RPMI8226 (cell line): Measurements from ENCODE around the gene NDNF.

Source experiments
- DNase-seq: peaks from one replicate; pipeline ENCODE4 v3.0.0-alpha.2; 2015

The NDNF gene

DNA sequence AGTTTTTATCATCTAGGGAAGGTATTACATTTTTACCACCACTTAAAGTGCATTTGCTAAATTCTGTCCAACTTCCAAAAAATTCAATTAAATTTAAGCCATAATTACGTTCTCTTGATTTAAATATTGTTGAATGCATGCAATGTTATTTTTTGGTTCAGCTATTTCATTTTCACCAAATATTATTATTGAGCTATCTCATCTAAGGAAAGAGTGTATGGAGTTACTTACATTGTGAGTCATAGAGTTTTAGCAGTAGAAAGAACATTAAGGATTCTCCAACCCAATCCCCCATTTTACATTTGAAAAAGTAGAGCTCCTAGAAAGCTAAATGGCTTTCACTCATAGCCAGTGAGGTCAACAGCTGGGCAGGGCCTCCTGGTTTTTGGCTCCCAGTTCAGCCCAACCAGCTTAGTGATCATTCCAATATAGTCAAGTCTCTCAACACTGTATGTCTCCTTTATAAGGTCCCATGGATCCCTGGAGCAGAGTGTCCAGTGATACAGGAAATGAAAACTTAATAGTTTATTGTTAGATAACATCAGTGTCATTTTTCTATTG is 60.5 kb downstream of the NDNF start:
- no peak for DNase-seq

DNA sequence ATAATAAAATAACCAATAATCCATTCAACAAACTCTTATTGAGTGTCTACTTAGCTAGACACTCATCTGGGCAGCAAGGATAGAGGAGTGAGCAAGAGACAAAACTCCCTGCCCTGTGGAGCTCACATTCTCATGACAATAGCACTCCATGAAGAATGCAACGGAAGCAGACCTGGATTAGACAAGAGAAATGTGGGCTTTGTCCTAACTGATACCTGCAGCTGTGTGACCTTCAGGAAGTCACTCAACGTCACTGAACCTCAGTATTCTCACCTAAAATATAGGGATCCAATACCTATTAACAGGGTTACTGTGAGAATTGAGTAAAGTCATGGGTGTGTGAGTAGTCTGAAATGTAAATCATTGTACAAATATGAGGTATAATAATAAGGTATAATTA is 61.2 kb downstream of the NDNF start:
- DNase-seq: no peak

DNA sequence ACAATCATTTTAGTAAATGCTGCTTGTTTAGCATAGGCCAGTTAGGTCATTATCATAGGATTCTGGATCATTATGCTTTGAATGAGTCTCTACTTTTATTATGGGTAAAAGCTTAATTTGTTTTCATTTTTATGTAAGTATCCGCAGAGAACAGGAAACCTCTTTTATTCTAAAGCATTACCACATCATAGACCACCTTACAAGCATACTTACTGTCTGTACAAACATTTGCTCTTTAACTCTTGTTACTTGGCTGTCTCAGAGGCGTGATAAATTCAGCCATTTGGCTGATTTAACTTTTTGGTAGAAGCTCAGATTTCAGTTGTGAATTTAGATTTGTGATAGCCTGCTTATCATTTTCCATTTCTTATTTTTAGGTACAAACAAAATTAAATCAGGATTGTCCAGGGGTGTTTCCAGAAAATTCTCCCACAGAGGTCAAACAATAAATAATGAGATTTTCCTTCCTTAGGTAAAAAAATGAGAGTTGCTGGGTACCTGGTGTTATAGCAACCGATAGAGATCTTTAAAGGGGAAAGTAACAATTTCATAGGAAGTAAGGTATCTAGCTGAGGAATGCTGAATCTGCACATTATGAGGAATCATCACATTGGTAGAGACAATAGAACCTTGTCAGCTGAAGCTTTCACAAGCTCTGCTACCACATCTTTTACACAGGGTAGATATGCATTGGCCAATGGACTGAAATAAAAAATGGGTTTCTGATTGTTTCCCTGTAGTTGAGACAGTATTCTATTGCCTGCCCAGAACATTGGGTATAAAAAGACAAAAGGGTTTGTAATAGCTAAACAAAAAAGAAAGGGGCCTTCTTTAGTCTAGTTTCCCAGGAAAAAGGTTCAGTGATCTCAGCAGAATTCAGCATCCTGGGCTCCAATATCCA is 62.5 kb downstream of the NDNF start:
- DNase-seq: no peak

DNA sequence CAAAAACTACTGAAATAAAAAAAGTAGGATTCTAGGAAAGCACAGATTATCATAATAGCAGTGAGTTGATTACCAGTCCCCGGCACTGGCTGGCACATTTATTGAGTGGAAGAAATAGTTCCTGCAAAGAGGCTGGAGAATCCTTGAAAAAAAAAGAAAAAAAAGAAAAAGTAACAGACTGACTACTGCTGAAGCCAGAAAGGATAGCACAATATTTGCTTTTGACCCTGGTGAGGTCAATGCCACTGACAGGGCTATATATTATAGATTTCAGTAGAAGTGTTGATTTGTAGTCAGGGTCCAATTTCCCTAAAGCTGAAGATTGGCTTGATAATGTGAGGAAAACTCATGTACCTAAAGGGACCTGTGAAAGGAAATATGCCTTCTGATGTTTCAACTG is 64.7 kb downstream of the NDNF start:
- no peak for DNase-seq

DNA sequence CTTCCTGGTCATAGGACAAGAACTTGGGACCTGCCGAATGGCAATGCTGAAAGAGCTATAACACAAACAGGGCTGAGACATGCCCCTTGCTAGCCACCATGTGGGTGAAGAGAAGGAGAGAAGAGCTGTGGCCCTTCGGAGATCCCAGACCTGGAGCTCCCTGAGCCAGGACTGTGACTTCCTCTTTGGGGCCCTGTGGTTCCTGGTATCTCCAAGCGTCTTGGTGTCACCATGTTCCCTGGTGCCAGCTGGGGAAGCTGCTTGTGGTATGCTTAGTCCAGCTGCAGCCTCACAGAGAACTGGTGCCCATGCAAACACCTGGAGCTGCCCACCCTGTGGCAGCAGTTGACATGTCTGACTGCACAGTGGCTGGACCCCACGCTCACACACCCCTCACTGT is 68.5 kb downstream of the NDNF start:
- no peak for DNase-seq

DNA sequence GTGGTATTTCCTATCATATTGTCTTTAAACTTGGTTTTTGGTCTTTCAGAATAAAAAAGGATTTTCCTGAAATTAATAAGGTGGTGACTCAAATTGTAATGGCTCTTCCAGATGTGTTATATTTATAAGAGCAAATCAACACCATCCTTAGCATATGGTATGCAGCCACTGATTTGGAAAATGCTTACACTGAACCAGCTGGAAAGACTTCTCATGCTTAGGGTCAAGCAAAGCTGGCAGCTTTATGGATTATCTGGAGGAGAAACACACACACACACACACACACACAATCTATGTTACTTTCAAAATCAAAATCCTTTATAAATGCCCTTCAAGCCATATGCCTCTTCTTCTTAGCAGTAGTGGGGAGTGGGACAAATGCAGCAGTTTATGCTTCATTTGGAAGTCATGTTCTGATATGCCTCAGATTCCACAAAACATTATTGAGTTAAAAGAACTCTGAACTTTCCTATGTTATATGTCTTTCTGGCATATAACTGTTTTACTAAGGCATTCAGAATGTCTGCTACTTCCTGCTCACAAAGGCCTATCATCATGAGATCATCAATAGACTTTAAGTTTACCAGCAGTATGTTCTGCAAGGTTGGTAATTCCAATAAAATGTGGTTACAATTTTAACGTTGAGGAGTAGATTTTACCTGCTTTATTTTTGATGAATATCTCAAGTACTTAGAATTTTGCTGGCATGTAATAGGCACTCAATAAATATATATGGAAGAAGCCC is 76.9 kb downstream of the NDNF start:
- no peak for DNase-seq

DNA sequence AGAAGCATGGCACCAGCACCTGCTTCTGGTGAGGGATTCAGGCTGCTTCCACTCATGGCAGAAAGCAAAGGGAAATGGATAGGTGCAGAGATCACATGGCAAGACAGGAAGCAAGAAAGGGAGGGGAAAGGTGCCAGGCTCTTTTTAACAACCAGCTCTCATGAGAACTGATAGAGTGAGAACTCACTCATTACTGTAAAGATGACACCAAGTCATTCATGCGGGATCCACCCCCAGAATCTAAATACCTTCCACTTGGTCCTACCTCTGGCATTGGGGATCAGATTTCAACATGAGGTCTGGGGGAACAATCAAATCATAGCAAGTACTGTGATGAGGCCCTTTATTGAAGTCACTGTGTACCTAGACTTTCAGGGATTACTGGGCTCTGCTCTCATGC is 77.8 kb downstream of the NDNF start:
- no peak for DNase-seq

DNA sequence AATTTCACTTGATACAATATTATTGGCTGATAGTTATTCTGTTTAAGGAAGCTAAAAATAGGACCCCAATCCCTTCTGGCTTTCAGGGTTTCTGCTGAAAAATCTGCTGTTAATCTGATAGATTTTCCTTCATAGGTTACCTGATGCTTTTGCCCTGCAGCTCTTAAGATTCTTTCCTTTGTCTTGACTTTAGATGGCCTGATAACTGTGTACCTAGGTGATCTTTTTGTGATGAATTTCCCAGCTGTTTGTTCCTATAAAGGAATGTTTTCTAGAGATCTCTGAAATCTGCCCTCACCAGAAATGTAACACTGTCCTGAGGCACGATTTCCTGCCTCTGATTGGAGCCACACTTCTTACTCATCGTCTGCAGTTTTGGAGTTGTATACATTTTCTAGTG is 80.5 kb downstream of the NDNF start:
- no peak for DNase-seq

DNA sequence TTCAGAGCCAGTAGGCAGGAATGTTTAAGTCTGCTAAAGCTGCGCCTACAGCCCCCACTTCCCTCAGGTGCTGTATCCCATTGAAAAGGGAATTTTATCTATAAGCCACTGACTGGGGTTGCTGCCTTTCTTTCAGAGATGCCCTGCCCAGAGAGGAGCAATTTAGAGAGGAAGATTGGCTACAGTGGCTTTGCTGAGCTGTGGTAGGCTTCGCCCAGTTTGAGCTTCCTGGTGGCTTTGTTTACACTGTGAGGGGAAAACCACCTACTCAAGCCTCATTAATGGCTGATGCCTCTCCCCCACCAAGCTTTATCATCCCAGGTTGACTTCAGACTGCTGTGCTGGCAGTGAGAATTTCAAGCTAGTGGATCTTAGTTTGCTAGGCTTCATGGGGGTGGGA is 82.1 kb downstream of the NDNF start:
- no peak for DNase-seq
